ENCODE results near the gene PLEKHM3.

GRCh38 chr2:208015475-208015874 is 9.9 kb downstream of the PLEKHM3 start:
- TF ChIP-seq CTCF (conservative IDR thresholded peaks at IDR 0.05; ENCODE audit: low read length) (no peak), EZH2phosphoT487 (IDR thresholded peaks at IDR 0.05; ENCODE audit: borderline replicate concordance) (no peak)
